Measurements from ENCODE around the gene TMEM190.

DNA sequence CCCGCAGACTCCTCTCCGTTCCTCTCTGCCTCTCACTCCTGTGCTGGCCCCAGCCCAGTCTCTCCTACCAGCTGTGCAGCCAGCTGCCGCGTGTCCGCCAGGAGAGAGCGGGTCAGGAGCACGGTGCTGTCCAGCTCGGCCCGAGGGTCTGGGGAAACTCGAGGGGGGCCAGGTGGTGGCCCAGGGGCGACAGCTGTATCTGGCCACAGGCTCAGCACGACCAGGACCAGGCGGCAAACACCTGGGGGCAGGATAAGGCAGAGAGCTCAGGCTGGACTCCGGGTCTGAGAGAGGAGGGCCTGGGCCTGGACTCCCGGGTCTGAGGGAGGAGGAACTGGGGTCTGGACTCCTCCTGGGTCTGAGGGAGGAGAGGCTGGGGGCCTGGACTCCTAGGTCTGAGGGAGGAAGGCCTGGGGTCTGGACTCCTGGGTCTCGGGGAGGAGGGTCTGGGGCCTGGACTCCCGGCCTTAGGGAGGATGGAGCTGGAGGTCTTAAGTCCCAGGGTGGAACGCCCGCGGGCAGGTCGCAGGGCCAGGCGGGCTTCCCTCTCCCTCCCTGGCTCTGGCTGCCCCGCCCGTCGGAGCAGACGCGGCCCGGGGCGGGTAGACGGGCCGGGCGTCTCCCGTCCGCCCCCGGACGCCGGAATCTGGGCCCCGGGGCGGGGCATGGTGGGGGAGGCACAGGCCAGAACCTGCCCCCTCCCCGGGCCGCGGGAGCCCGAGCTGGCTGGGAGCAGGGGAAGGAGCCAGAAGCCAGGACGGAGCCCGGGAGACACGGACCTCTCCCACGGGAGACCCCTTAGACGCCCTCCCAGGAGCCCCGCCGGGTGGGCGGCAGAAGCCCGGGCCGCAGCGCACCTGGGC is 7.7 kb upstream of the TMEM190 start:
- TF ChIP-seq, protein P1, sequence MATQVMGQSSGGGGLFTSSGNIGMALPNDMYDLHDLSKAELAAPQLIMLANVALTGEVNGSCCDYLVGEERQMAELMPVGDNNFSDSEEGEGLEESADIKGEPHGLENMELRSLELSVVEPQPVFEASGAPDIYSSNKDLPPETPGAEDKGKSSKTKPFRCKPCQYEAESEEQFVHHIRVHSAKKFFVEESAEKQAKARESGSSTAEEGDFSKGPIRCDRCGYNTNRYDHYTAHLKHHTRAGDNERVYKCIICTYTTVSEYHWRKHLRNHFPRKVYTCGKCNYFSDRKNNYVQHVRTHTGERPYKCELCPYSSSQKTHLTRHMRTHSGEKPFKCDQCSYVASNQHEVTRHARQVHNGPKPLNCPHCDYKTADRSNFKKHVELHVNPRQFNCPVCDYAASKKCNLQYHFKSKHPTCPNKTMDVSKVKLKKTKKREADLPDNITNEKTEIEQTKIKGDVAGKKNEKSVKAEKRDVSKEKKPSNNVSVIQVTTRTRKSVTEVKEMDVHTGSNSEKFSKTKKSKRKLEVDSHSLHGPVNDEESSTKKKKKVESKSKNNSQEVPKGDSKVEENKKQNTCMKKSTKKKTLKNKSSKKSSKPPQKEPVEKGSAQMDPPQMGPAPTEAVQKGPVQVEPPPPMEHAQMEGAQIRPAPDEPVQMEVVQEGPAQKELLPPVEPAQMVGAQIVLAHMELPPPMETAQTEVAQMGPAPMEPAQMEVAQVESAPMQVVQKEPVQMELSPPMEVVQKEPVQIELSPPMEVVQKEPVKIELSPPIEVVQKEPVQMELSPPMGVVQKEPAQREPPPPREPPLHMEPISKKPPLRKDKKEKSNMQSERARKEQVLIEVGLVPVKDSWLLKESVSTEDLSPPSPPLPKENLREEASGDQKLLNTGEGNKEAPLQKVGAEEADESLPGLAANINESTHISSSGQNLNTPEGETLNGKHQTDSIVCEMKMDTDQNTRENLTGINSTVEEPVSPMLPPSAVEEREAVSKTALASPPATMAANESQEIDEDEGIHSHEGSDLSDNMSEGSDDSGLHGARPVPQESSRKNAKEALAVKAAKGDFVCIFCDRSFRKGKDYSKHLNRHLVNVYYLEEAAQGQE (IDR thresholded peaks at IDR 0.05; ENCODE audit: low read depth) = no peak
- TF ChIP-seq CEBPB (IDR thresholded peaks at IDR 0.05) (no peak), CREB1 (IDR thresholded peaks at IDR 0.05; ENCODE audit: low read depth) (no peak), FOXM1 (IDR thresholded peaks at IDR 0.05; ENCODE audit: borderline replicate concordance, low read depth) (no peak), TEAD4 (IDR thresholded peaks at IDR 0.05) (no peak), EP300 (IDR thresholded peaks at IDR 0.05; ENCODE audit: borderline replicate concordance) (no peak)
- TF ChIP-seq, protein P2, sequence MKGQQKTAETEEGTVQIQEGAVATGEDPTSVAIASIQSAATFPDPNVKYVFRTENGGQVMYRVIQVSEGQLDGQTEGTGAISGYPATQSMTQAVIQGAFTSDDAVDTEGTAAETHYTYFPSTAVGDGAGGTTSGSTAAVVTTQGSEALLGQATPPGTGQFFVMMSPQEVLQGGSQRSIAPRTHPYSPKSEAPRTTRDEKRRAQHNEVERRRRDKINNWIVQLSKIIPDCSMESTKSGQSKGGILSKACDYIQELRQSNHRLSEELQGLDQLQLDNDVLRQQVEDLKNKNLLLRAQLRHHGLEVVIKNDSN (IDR thresholded peaks at IDR 0.05) = no peak
- TF ChIP-seq, protein P3, sequence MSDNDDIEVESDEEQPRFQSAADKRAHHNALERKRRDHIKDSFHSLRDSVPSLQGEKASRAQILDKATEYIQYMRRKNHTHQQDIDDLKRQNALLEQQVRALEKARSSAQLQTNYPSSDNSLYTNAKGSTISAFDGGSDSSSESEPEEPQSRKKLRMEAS (IDR thresholded peaks at IDR 0.05) = no peak

All from Ishikawa (cell line).